Loucy (cell line): ENCODE data around the gene GATA6.

Source experiments
- H2AFZ ChIP-seq: fragments of 200-600 bp; sonication (generic); 2 replicates; pipeline ENCODE4 v1.6.0; 2016; ENCODE audit warnings: antibody characterized with exemption, mild to moderate bottlenecking, low read length, moderate library complexity
- H3F3A ChIP-seq: fragments of 200-600 bp; 2 replicates; pipeline ENCODE4 v1.6.0; 2016; ENCODE audit warnings: antibody characterized with exemption, low read depth, mild to moderate bottlenecking
- H3K27me3 ChIP-seq: fragments of 200-600 bp; sonication (generic); 2 replicates; pipeline ENCODE4 v1.6.1; 2014; ENCODE audit warnings: low read length, mild to moderate bottlenecking; ENCODE audit not compliant: insufficient read depth, poor library complexity, severe bottlenecking
- H3K36me3 ChIP-seq: fragments of 200-600 bp; sonication (generic); 2 replicates; pipeline ENCODE4 v1.6.1; 2016; ENCODE audit warnings: low read length; ENCODE audit not compliant: insufficient read depth
- H3K4me1 ChIP-seq: fragments of 200-600 bp; sonication (generic); 2 replicates; pipeline ENCODE4 v1.5.1; 2014; ENCODE audit warnings: low read length, mild to moderate bottlenecking; ENCODE audit not compliant: insufficient read depth, poor library complexity, severe bottlenecking
- H3K4me2 ChIP-seq: fragments of 200-600 bp; sonication (generic); 2 replicates; pipeline ENCODE4 v1.6.0; 2014; ENCODE audit warnings: antibody characterized with exemption, low read length, low read depth, mild to moderate bottlenecking; ENCODE audit not compliant: poor library complexity, severe bottlenecking
- H3K4me3 ChIP-seq: fragments of 200-600 bp; sonication (generic); 2 replicates; pipeline ENCODE4 v1.5.1; 2014; ENCODE audit warnings: low read length, mild to moderate bottlenecking, mixed read lengths; ENCODE audit not compliant: poor library complexity, severe bottlenecking
- H3K79me2 ChIP-seq: fragments of 200-600 bp; sonication (generic); 2 replicates; pipeline ENCODE4 v1.6.1; 2014; ENCODE audit warnings: low read length; ENCODE audit not compliant: insufficient read depth
- H3K9ac ChIP-seq: fragments of 200-600 bp; sonication (generic); 2 replicates; pipeline ENCODE4 v1.6.0; 2014; ENCODE audit warnings: mild to moderate bottlenecking, low read depth, low read length, moderate library complexity; ENCODE audit not compliant: poor library complexity, severe bottlenecking
- H3K9me2 ChIP-seq: fragments of 200-600 bp; sonication (generic); replicated peaks from 2 replicates; pipeline ENCODE4 v1.6.1; 2016; ENCODE audit warnings: low read depth, low read length, mixed read lengths
- H3K9me3 ChIP-seq: fragments of 200-600 bp; sonication (generic); 2 replicates; pipeline ENCODE4 v1.6.1; 2014; ENCODE audit warnings: mild to moderate bottlenecking, antibody characterized with exemption, low read length, low read depth; ENCODE audit not compliant: insufficient read depth
- H4K20me1 ChIP-seq: fragments of 200-600 bp; sonication (generic); 2 replicates; pipeline ENCODE4 v1.6.0; 2014; ENCODE audit warnings: antibody characterized with exemption, low read length, mild to moderate bottlenecking; ENCODE audit not compliant: insufficient read depth, poor library complexity, severe bottlenecking
- CTCF ChIP-seq: fragments of 200-600 bp; sonication (generic); conservative IDR thresholded peaks from 2 replicates; pipeline ENCODE4 v1.5.1; 2014; ENCODE audit warnings: mild to moderate bottlenecking, antibody characterized with exemption, low read length
- EZH2phosphoT487 ChIP-seq: fragments of 200-600 bp; IDR thresholded peaks from 2 replicates; pipeline ENCODE4 v1.6.1; 2018; ENCODE audit warnings: antibody characterized with exemption, mild to moderate bottlenecking, moderate library complexity, borderline replicate concordance

GATA6 gene

GRCh38 chr18:22226801-22227200 is 57.4 kb downstream of the GATA6 start:
- Histone ChIP-seq H3K27me3 (no peaks in the 10 kb centered on the region), H3K9me2 (no peaks in the 10 kb centered on the region), H3K4me2 (no peak overlapping the region), H2AFZ (no peak overlapping the region), H3F3A (no peaks in the 10 kb centered on the region), H4K20me1 (no peaks in the 10 kb centered on the region), H3K9ac (no peak overlapping the region), H3K4me3 (no peak overlapping the region), H3K4me1 (no peaks in the 10 kb centered on the region), H3K36me3 (no peaks in the 10 kb centered on the region), H3K79me2 (no peaks in the 10 kb centered on the region), H3K9me3 (no peaks in the 10 kb centered on the region)
- TF ChIP-seq EZH2phosphoT487 (no peak), CTCF (no peak)

- Histone ChIP-seq H3K79me2 (no peaks in the 10 kb centered on the region), H3K9me2 (no peaks in the 10 kb centered on the region), H3K4me1 (no peaks in the 10 kb centered on the region), H3K9ac (no peak overlapping the region), H3K4me2 (no peak overlapping the region), H2AFZ (no peak overlapping the region), H3F3A (no peaks in the 10 kb centered on the region), H3K4me3 (no peak overlapping the region), H3K27me3 (no peaks in the 10 kb centered on the region), H4K20me1 (no peaks in the 10 kb centered on the region), H3K9me3 (no peaks in the 10 kb centered on the region), H3K36me3 (no peaks in the 10 kb centered on the region)
- no peak for TF ChIP-seq CTCF
- TF ChIP-seq EZH2phosphoT487: no peak
Observed at GRCh38 chr18:22228976-22229375, 59.6 kb downstream of the GATA6 start.

GRCh38 chr18:22229456-22230124 is 60.2 kb downstream of the GATA6 start:
- no peaks in the 10 kb centered on the region for H4K20me1 ChIP-seq
- H3K9me3 ChIP-seq: no peaks in the 10 kb centered on the region
- no peak overlapping the region for H3K9ac ChIP-seq
- H3K36me3 ChIP-seq: no peaks in the 10 kb centered on the region
- H3K4me3 ChIP-seq: no peak overlapping the region
- H3K79me2 ChIP-seq: no peaks in the 10 kb centered on the region
- H3K4me1 ChIP-seq: no peaks in the 10 kb centered on the region
- no peaks in the 10 kb centered on the region for H3F3A ChIP-seq
- no peaks in the 10 kb centered on the region for H3K27me3 ChIP-seq
- no peak overlapping the region for H3K4me2 ChIP-seq
- H2AFZ ChIP-seq: no peak overlapping the region
- no peaks in the 10 kb centered on the region for H3K9me2 ChIP-seq
- no peak for TF ChIP-seq CTCF
- no peak for TF ChIP-seq EZH2phosphoT487
